ENCODE measurements around the gene MTHFR.

Gene MTHFR

GRCh38 chr1:11738096-11738495 lies 67.7 kb downstream of the MTHFR start:
- TF ChIP-seq NFIC (IDR thresholded peaks at IDR 0.05) (no peak), EGR1 (IDR thresholded peaks at IDR 0.05) (no peak), CEBPB (IDR thresholded peaks at IDR 0.05) (no peak), TEAD4 (IDR thresholded peaks at IDR 0.05) (no peak), REST (IDR thresholded peaks at IDR 0.05; ENCODE audit: low read depth) (no peak), ZBTB7A (IDR thresholded peaks at IDR 0.05; ENCODE audit: low read depth) (no peak), RAD21 (IDR thresholded peaks at IDR 0.05; ENCODE audit: low read depth) (no peak)

- TF ChIP-seq TCF12 (IDR thresholded peaks at IDR 0.05; ENCODE audit: low read depth), result 0 out of 2 replicates have a peak, but pooled peaks have one; percentile 31
- TF ChIP-seq EP300 (IDR thresholded peaks at IDR 0.05; ENCODE audit: borderline replicate concordance), result peak; percentile 49; the same call in 1 of the 2 replicates
- TF ChIP-seq TEAD4 (IDR thresholded peaks at IDR 0.05), result peak; percentile 22; the same call in 1 of the 2 replicates
- peak; percentile 42 for TF ChIP-seq USF1 (IDR thresholded peaks at IDR 0.05)
- peak; percentile 73 for TF ChIP-seq EGR1 (IDR thresholded peaks at IDR 0.05)
- no peak for TF ChIP-seq RAD21 (IDR thresholded peaks at IDR 0.05; ENCODE audit: low read depth)
- TF ChIP-seq NFIC (IDR thresholded peaks at IDR 0.05), result peak; percentile 74
- peak; percentile 61 for TF ChIP-seq MAX (IDR thresholded peaks at IDR 0.05)
- no peak for TF ChIP-seq TAF1 (IDR thresholded peaks at IDR 0.05; ENCODE audit: low read depth)
- TF ChIP-seq CEBPB (IDR thresholded peaks at IDR 0.05), result peak; percentile 67; the same call in 1 of the 2 replicates
- peak; percentile 57; the same call in 1 of the 2 replicates for TF ChIP-seq YY1 (IDR thresholded peaks at IDR 0.05; ENCODE audit: low read depth)
Observed at GRCh38 chr1:11736746-11737639, 68.8 kb downstream of the MTHFR start.

- TF ChIP-seq RAD21 (IDR thresholded peaks at IDR 0.05; ENCODE audit: low read depth) (no peak), CREB1 (IDR thresholded peaks at IDR 0.05; ENCODE audit: low read depth) (no peak), REST (IDR thresholded peaks at IDR 0.05; ENCODE audit: low read depth) (0 out of 2 replicates have a peak, but pooled peaks have one; percentile 0), USF1 (IDR thresholded peaks at IDR 0.05) (peak; percentile 98), EP300 (IDR thresholded peaks at IDR 0.05; ENCODE audit: borderline replicate concordance) (0 out of 2 replicates have a peak, but pooled peaks have one; percentile 18), EGR1 (IDR thresholded peaks at IDR 0.05) (no peak), TAF1 (IDR thresholded peaks at IDR 0.05; ENCODE audit: low read depth) (peak; percentile 33), MAX (IDR thresholded peaks at IDR 0.05) (peak; percentile 67), ZBTB7A (IDR thresholded peaks at IDR 0.05; ENCODE audit: low read depth) (peak; percentile 90)
Observed at GRCh38 chr1:11735854-11736745, 69.7 kb downstream of the MTHFR start, which contains the start of gene AGTRAP. Gene AGTRAP, plus strand, starts transcription at chr1:11736136. Its CDS starts 73 bp downstream, at chr1:11736209.
